ENCODE data around the gene FAP.

Gene FAP

GRCh38 chr2:162267496-162267895, 24.3 kb upstream of the FAP start:
- no peak for TF ChIP-seq CTCF (IDR thresholded peaks at IDR 0.05)
- no peak for TF ChIP-seq ZFX (IDR thresholded peaks at IDR 0.05; ENCODE audit: borderline replicate concordance)

GRCh38 chr2:162266460-162266760, 23.2 kb upstream of the FAP start:
- H3K27ac ChIP-seq: no peak overlapping the region
- no peak for TF ChIP-seq CTCF (IDR thresholded peaks at IDR 0.05)
- TF ChIP-seq ZFX (IDR thresholded peaks at IDR 0.05; ENCODE audit: borderline replicate concordance): no peak

More at GRCh38 chr2:162267496-162267895, 24.3 kb upstream of the FAP start:
- H3K27ac ChIP-seq: no peak overlapping the region

- TF ChIP-seq CTCF (IDR thresholded peaks at IDR 0.05) (no peak), ZFX (IDR thresholded peaks at IDR 0.05; ENCODE audit: borderline replicate concordance) (no peak)
- H3K27ac ChIP-seq: no peak overlapping the region
Measured at GRCh38 chr2:162265666-162266459, 22.6 kb upstream of the FAP start.

- no peak overlapping the region for H3K27ac ChIP-seq
Measured at GRCh38 chr2:162261032-162261945, 18.0 kb upstream of the FAP start.

GRCh38 chr2:162258686-162259085, 15.4 kb upstream of the FAP start:
- no peak overlapping the region for H3K27ac ChIP-seq
- TF ChIP-seq ZFX (IDR thresholded peaks at IDR 0.05; ENCODE audit: borderline replicate concordance) (no peak), CTCF (IDR thresholded peaks at IDR 0.05) (no peak)

More at GRCh38 chr2:162261032-162261945, 18.0 kb upstream of the FAP start:
- TF ChIP-seq ZFX (IDR thresholded peaks at IDR 0.05; ENCODE audit: borderline replicate concordance) (no peak), CTCF (IDR thresholded peaks at IDR 0.05) (no peak)

- TF ChIP-seq ZFX (IDR thresholded peaks at IDR 0.05; ENCODE audit: borderline replicate concordance) (no peak), CTCF (IDR thresholded peaks at IDR 0.05) (no peak)
- H3K27ac ChIP-seq: no peak overlapping the region
Measured at GRCh38 chr2:162258169-162258568, 14.9 kb upstream of the FAP start.

- TF ChIP-seq ZFX (IDR thresholded peaks at IDR 0.05; ENCODE audit: borderline replicate concordance): no peak
- TF ChIP-seq CTCF (IDR thresholded peaks at IDR 0.05): no peak
- no peak overlapping the region for H3K27ac ChIP-seq
Measured at GRCh38 chr2:162257425-162257824, 14.2 kb upstream of the FAP start.
